OCI-LY7 (cell line): ENCODE data around the gene TCF20. TPM values are rescaled to one million over a fixed set of nuclear protein-coding genes. Genes with fewer than 3 reads are reported as not detected.

Source experiments
- BruUV-seq: library from RNA; stranded (reverse); fragments of 400-500 nt; replicated peaks from 2 replicates; lab custom pipeline; 2021; lab: Mats Ljungman, UMichigan
- CTCF ChIA-PET: fragments of 300-600 bp; sonication (Branson Sonifier 250); formaldehyde crosslinking; loops from one replicate; lab custom pipeline; 2022; ENCODE audit warnings: antibody characterized with exemption; ENCODE audit not compliant: unreplicated experiment; lab: Charles Lee
- POLR2A ChIA-PET: fragments of 300-600 bp; sonication (Branson Sonifier 250); formaldehyde crosslinking; loops from one replicate; lab custom pipeline; 2022; ENCODE audit warnings: antibody characterized with exemption; lab: Charles Lee
- DNase-seq: peaks from one replicate; pipeline ENCODE4 v3.0.0-alpha.2; 2015; ENCODE audit warnings: low spot score
- H2AFZ ChIP-seq: fragments of 200-600 bp; sonication (generic), shearing (Covaris generic); 2 replicates; pipeline ENCODE4 v1.6.1; 2014; ENCODE audit warnings: mild to moderate bottlenecking, antibody characterized with exemption, low read length, moderate library complexity
- H3K27ac ChIP-seq: fragments of 200-600 bp; sonication (generic); 2 replicates; pipeline ENCODE4 v1.5.1; 2014; ENCODE audit warnings: mixed run types, low read depth, mild to moderate bottlenecking, moderate library complexity, low read length, inconsistent platforms; ENCODE audit not compliant: poor library complexity, severe bottlenecking
- H3K36me3 ChIP-seq: fragments of 200-600 bp; sonication (generic); 2 replicates; pipeline ENCODE4 v1.6.1; 2014; ENCODE audit warnings: mild to moderate bottlenecking, antibody characterized with exemption, low read length, moderate library complexity, mixed read lengths; ENCODE audit not compliant: insufficient read depth
- H3K4me1 ChIP-seq: fragments of 200-600 bp; sonication (generic); 2 replicates; pipeline ENCODE4 v1.5.1; 2014; ENCODE audit warnings: mild to moderate bottlenecking, low read length; ENCODE audit not compliant: insufficient read depth, poor library complexity, severe bottlenecking
- H3K4me2 ChIP-seq: fragments of 200-600 bp; sonication (generic); 2 replicates; pipeline ENCODE4 v1.6.1; 2014; ENCODE audit warnings: mild to moderate bottlenecking, low read length
- H3K4me3 ChIP-seq: fragments of 200-600 bp; sonication (generic); 2 replicates; pipeline ENCODE4 v1.5.1; 2014; ENCODE audit warnings: mild to moderate bottlenecking, low read depth, low read length; ENCODE audit not compliant: poor library complexity, severe bottlenecking
- H3K79me2 ChIP-seq: fragments of 200-600 bp; sonication (generic); 2 replicates; pipeline ENCODE4 v1.6.1; 2016; ENCODE audit warnings: low read depth, mild to moderate bottlenecking, low read length, moderate library complexity, mixed read lengths; ENCODE audit not compliant: insufficient read depth
- H3K9me2 ChIP-seq: fragments of 200-600 bp; sonication (generic); 2 replicates; pipeline ENCODE4 v1.6.1; 2016; ENCODE audit warnings: mild to moderate bottlenecking, low read length, mixed read lengths; ENCODE audit not compliant: insufficient read depth
- H3K9me3 ChIP-seq: fragments of 200-600 bp; sonication (generic); 2 replicates; pipeline ENCODE4 v1.6.1; 2014; ENCODE audit warnings: mild to moderate bottlenecking, mixed run types, low read length, mixed read lengths
- H4K20me1 ChIP-seq: fragments of 200-600 bp; sonication (generic); 2 replicates; pipeline ENCODE4 v1.6.1; 2014; ENCODE audit warnings: mild to moderate bottlenecking, antibody characterized with exemption, low read length, moderate library complexity, mixed read lengths; ENCODE audit not compliant: insufficient read depth
- EZH2phosphoT487 ChIP-seq: fragments of 200-600 bp; sonication (generic); IDR thresholded peaks from 2 replicates; pipeline ENCODE4 v1.6.1; 2018; ENCODE audit warnings: low read depth, borderline replicate concordance, mild to moderate bottlenecking, mixed run types, antibody characterized with exemption, low read length, moderate library complexity, mixed read lengths
- intact Hi-C: fragments of 100-400 bp; cut with micrococcal nuclease; formaldehyde crosslinking; loops from one replicate; pipeline ENCODE4 v1.10.0; 2022; ENCODE audit not compliant: unreplicated experiment
- total RNA-seq, 2 experiments: library from RNA; depleted of rRNA in 1 of 2; stranded (reverse); fragments of >200 nt in 1 of 2; shearing (Covaris generic) in 1 of 2; gene quantifications; 2 replicates each; pipeline ENCODE4 v1.2.3, GENCODE V29; 2014 to 2022
- TF ChIP-seq, protein P1 (sequence below): fragments of 200-600 bp; sonication (generic); conservative IDR thresholded peaks from 2 replicates; pipeline ENCODE4 v1.5.1; 2014; ENCODE audit warnings: mild to moderate bottlenecking, antibody characterized with exemption, low read length, moderate library complexity, mixed read lengths

TCF20 gene
- total RNA-seq, 2 experiments from 2014 or later, result 56.0 to 71.1 TPM

- ChIA-PET POLR2A (no interaction called here), CTCF (no interaction called here)
- Histone ChIP-seq H3K4me1 (no peaks in the 10 kb centered on the region), H2AFZ (no peak overlapping the region), H3K36me3 (0 out of 2 replicates have a peak, but pooled peaks cover 4% of the 10 kb centered on the region), H3K27ac (no peak overlapping the region), H3K9me3 (no peaks in the 10 kb centered on the region), H3K79me2 (peaks cover 96% of the 10 kb centered on the region), H4K20me1 (peaks cover 18% of the 10 kb centered on the region), H3K4me3 (no peak overlapping the region), H3K9me2 (no peaks in the 10 kb centered on the region), H3K4me2 (no peak overlapping the region)
- no peak for DNase-seq
- TF ChIP-seq EZH2phosphoT487, result no peak
- TF ChIP-seq, protein P1, sequence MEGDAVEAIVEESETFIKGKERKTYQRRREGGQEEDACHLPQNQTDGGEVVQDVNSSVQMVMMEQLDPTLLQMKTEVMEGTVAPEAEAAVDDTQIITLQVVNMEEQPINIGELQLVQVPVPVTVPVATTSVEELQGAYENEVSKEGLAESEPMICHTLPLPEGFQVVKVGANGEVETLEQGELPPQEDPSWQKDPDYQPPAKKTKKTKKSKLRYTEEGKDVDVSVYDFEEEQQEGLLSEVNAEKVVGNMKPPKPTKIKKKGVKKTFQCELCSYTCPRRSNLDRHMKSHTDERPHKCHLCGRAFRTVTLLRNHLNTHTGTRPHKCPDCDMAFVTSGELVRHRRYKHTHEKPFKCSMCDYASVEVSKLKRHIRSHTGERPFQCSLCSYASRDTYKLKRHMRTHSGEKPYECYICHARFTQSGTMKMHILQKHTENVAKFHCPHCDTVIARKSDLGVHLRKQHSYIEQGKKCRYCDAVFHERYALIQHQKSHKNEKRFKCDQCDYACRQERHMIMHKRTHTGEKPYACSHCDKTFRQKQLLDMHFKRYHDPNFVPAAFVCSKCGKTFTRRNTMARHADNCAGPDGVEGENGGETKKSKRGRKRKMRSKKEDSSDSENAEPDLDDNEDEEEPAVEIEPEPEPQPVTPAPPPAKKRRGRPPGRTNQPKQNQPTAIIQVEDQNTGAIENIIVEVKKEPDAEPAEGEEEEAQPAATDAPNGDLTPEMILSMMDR, result no peak
- intact Hi-C loops, result no loop called here
- BruUV-seq, result no TSS peak
These were observed 13.1 kb downstream of the TCF20 start for GRCh38 chr22:42257386-42257785.

GRCh38 chr22:42256930-42257329, 13.5 kb downstream of the TCF20 start:
- no peaks in the 10 kb centered on the region for H3K9me3 ChIP-seq
- H3K27ac ChIP-seq, result no peak overlapping the region
- no peak for DNase-seq
- TF ChIP-seq, protein P1, result no peak
- TF ChIP-seq EZH2phosphoT487, result no peak
- no peak overlapping the region for H3K4me2 ChIP-seq
- intact Hi-C loops, result no loop called here
- no peak overlapping the region for H3K4me3 ChIP-seq
- 0 out of 2 replicates have a peak, but pooled peaks cover under 1% of the 10 kb centered on the region for H3K36me3 ChIP-seq
- BruUV-seq, result no TSS peak
- H4K20me1 ChIP-seq, result peaks cover 14% of the 10 kb centered on the region; the same call in 1 of the 2 replicates
- peaks cover 96% of the 10 kb centered on the region for H3K79me2 ChIP-seq
- no peaks in the 10 kb centered on the region for H3K4me1 ChIP-seq
- no peak overlapping the region for H2AFZ ChIP-seq
- ChIA-PET POLR2A (no interaction called here), CTCF (no interaction called here)
- no peaks in the 10 kb centered on the region for H3K9me2 ChIP-seq

DNA sequence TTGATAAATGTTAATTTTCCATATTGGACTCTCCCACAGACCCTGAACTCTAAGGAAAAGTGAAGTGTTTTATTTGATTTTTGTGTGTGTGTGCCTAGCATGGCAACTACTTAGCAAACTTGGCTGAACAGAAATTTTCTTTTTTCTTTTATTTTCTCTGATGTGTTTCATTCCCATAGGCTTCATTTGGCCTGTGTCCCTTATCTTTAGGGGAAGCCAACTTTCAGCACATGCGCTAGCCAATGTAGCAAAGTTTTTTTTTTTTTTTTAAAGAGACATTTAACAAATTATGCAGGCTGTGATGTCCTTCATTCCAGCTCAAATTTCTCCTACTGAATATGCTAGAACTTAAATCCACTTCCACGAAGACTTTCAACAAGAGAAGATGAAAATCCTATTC, 14.2 kb downstream of the TCF20 start:
- Histone ChIP-seq H2AFZ (no peak overlapping the region), H3K9me2 (no peaks in the 10 kb centered on the region), H3K36me3 (no peaks in the 10 kb centered on the region), H3K4me2 (no peak overlapping the region), H3K4me1 (no peaks in the 10 kb centered on the region), H3K27ac (no peak overlapping the region), H4K20me1 (peaks cover 14% of the 10 kb centered on the region; the same call in 1 of the 2 replicates), H3K9me3 (no peaks in the 10 kb centered on the region), H3K79me2 (peaks cover 96% of the 10 kb centered on the region), H3K4me3 (no peak overlapping the region)
- TF ChIP-seq, protein P1, result no peak
- no peak for TF ChIP-seq EZH2phosphoT487
- no peak for DNase-seq
- ChIA-PET POLR2A (no interaction called here), CTCF (no interaction called here)
- intact Hi-C loops, result no loop called here
- BruUV-seq, result no TSS peak
